Mucosa of gallbladder (tissue), 1 donor: ENCODE results near the gene CACNA1F. TPM values are rescaled to one million over a fixed set of nuclear protein-coding genes. Genes with fewer than 3 reads are reported as not detected.
A peak's percentile ranks its signal among the peaks of the same experiment; 100 is the strongest.

Experiments
- DNase-seq: peaks from one replicate; pipeline ENCODE4 v3.0.0-alpha.2; 2020; ENCODE audit warnings: low spot score
- total RNA-seq: library from RNA; stranded (reverse); gene quantifications from one replicate; pipeline ENCODE4 v1.2.1, GENCODE V29; 2021
- donor health status: DM: no; HTN: no; CAD: no.

Gene CACNA1F
- 0.20 TPM for total RNA-seq

GRCh38 chrX:49233176-49233575, at the start of gene CACNA1F:
Gene CACNA1F, minus strand, starts transcription at chrX:49233340. Its CDS starts 31 bp downstream, at chrX:49233309.
- DNase-seq = no peak

GRCh38 chrX:49282647-49283011, 49.5 kb upstream of the CACNA1F start:
- DNase-seq = no peak

- no peak for DNase-seq
These were observed 44.9 kb upstream of the CACNA1F start for GRCh38 chrX:49278081-49278480.

- DNase-seq = no peak
These were observed 44.3 kb upstream of the CACNA1F start for GRCh38 chrX:49277535-49277830.

GRCh38 chrX:49276671-49277534, 43.8 kb upstream of the CACNA1F start:
- no peak for DNase-seq

GRCh38 chrX:49276207-49276606, 43.1 kb upstream of the CACNA1F start:
- DNase-seq = no peak

- DNase-seq = no peak
These were observed 40.1 kb upstream of the CACNA1F start for GRCh38 chrX:49273181-49273727.

- DNase-seq = no peak
These were observed 39.3 kb upstream of the CACNA1F start for GRCh38 chrX:49272421-49272820.

GRCh38 chrX:49271341-49271740, 38.2 kb upstream of the CACNA1F start:
- DNase-seq = no peak

- no peak for DNase-seq
These were observed 37.2 kb upstream of the CACNA1F start for GRCh38 chrX:49270249-49270921.

GRCh38 chrX:49269767-49270248, 36.7 kb upstream of the CACNA1F start, which contains the start of gene PPP1R3F:
Gene PPP1R3F, plus strand, starts transcription at chrX:49269793. Its CDS starts 77 bp downstream, at chrX:49269870.
- no peak for DNase-seq

GRCh38 chrX:49269010-49269766, 36.0 kb upstream of the CACNA1F start:
- DNase-seq = peak; percentile 97

GRCh38 chrX:49268702-49269009, 35.5 kb upstream of the CACNA1F start:
- no peak for DNase-seq

- no peak for DNase-seq
These were observed 33.6 kb upstream of the CACNA1F start for GRCh38 chrX:49266523-49267445.

- DNase-seq = no peak
These were observed 31.3 kb upstream of the CACNA1F start, which contains the start of gene FOXP3 for GRCh38 chrX:49264460-49264859. Gene FOXP3, minus strand, starts transcription at chrX:49264710. Its CDS starts 6,205 bp downstream, at chrX:49258505.

GRCh38 chrX:49263631-49264030, 30.5 kb upstream of the CACNA1F start:
- DNase-seq = no peak

GRCh38 chrX:49262603-49263002, 29.5 kb upstream of the CACNA1F start:
- DNase-seq = no peak

GRCh38 chrX:49260221-49260985, 27.3 kb upstream of the CACNA1F start:
- DNase-seq = no peak

- no peak for DNase-seq
These were observed 25.6 kb upstream of the CACNA1F start for GRCh38 chrX:49258749-49259124.
